Sciatic nerve (tissue), 2 donors: ENCODE results near the gene SEPTIN10. TPM values are rescaled to one million over a fixed set of nuclear protein-coding genes. Genes with fewer than 3 reads are reported as not detected.
A peak's percentile ranks its signal among the peaks of the same experiment; 100 is the strongest.

ENCODE experiments used
- ATAC-seq: fragments of 200-7000 bp; cut with Tn5 transposase; one replicate; pipeline ENCODE4 v1.9.1; 2020; ENCODE audit warnings: mild to moderate bottlenecking, moderate library complexity
- DNase-seq: peaks from one replicate; pipeline ENCODE4 v3.0.0-alpha.2; 2020; ENCODE audit warnings: low spot score
- intact Hi-C: fragments of 100-400 bp; cut with DNase I; formaldehyde crosslinking; loops from one replicate; pipeline ENCODE4 v1.14.2; 2022
- total RNA-seq: library from RNA; stranded (reverse); fragmentation: NEBNext Ultra II Directional; extraction: Animal tissue kit (Norgen Biotek cat#: 25700); gene quantifications from one replicate; pipeline ENCODE4 v1.2.1, GENCODE V29; 2021
- donor health status: DM: no; HTN: no; CAD: no.
- donor health status: DM: no; HTN: no; CAD: no.

SEPTIN10 gene
- total RNA-seq, 1 donor from 2014 or later: 135 TPM

GRCh38 chr2:109513749-109514588, 99.8 kb downstream of the SEPTIN10 start:
- intact Hi-C loops: loop anchor here (10.0 kb wide), 1 partner anchor 389 kb away; the partner anchor contains the start of gene SH3RF3
- DNase-seq: no peak
- peak; percentile 86 for ATAC-seq

- no peak for DNase-seq
- no peak for ATAC-seq
- intact Hi-C loops: loop anchor here (10.0 kb wide), 1 partner anchor 388 kb away; the partner anchor contains the start of gene SH3RF3
Observed at GRCh38 chr2:109513230-109513629, 100.5 kb downstream of the SEPTIN10 start.

- intact Hi-C loops: loop anchor here (10.0 kb wide), 1 partner anchor 387 kb away; the partner anchor contains the start of gene SH3RF3
- no peak for ATAC-seq
- DNase-seq: no peak
Observed at GRCh38 chr2:109512076-109512475, 101.7 kb downstream of the SEPTIN10 start.

GRCh38 chr2:109511168-109511567, 102.6 kb downstream of the SEPTIN10 start:
- intact Hi-C loops: loop anchor here (10.0 kb wide), 1 partner anchor 386 kb away; the partner anchor contains the start of gene SH3RF3
- DNase-seq (no peak), ATAC-seq (no peak)

GRCh38 chr2:109510136-109511028, 103.4 kb downstream of the SEPTIN10 start:
- ATAC-seq: peak; percentile 67

GRCh38 chr2:109508556-109508955, 105.2 kb downstream of the SEPTIN10 start:
- intact Hi-C loops: no loop called here
- no peak for ATAC-seq
- no peak for DNase-seq

More at GRCh38 chr2:109510136-109511028, 103.4 kb downstream of the SEPTIN10 start:
- peak; percentile 88 for DNase-seq
- intact Hi-C loops: loop anchor here (10.0 kb wide), 1 partner anchor 386 kb away; the partner anchor contains the start of gene SH3RF3

GRCh38 chr2:109507828-109508227, 105.9 kb downstream of the SEPTIN10 start:
- no peak for DNase-seq
- intact Hi-C loops: loop anchor here (2.0 kb wide), 1 partner anchor 57 kb away; no protein-coding TSS in a partner anchor

GRCh38 chr2:109507217-109507616, 106.5 kb downstream of the SEPTIN10 start:
- no peak for ATAC-seq
- intact Hi-C loops: loop anchor here (2.0 kb wide), 1 partner anchor 56 kb away; no protein-coding TSS in a partner anchor
- DNase-seq: no peak

More at GRCh38 chr2:109507828-109508227, 105.9 kb downstream of the SEPTIN10 start:
- ATAC-seq: no peak

GRCh38 chr2:109503191-109503590, 110.6 kb downstream of the SEPTIN10 start:
- intact Hi-C loops: no loop called here

GRCh38 chr2:109501461-109501860, 112.3 kb downstream of the SEPTIN10 start:
- intact Hi-C loops: no loop called here
- DNase-seq (no peak), ATAC-seq (no peak)

More at GRCh38 chr2:109503191-109503590, 110.6 kb downstream of the SEPTIN10 start:
- DNase-seq: no peak
- ATAC-seq: no peak

GRCh38 chr2:109500910-109501309, 112.9 kb downstream of the SEPTIN10 start:
- intact Hi-C loops: no loop called here
- ATAC-seq: no peak
- DNase-seq: no peak

GRCh38 chr2:109499566-109499965, 114.2 kb downstream of the SEPTIN10 start:
- ATAC-seq: peak; percentile 45

GRCh38 chr2:109498906-109499305, 114.9 kb downstream of the SEPTIN10 start:
- DNase-seq (no peak), ATAC-seq (peak; percentile 16)
- intact Hi-C loops: no loop called here

More at GRCh38 chr2:109499566-109499965, 114.2 kb downstream of the SEPTIN10 start:
- intact Hi-C loops: no loop called here
- DNase-seq: no peak

GRCh38 chr2:109497911-109498870, 115.6 kb downstream of the SEPTIN10 start:
- intact Hi-C loops: no loop called here
- DNase-seq (no peak), ATAC-seq (no peak)

- intact Hi-C loops: no loop called here
- no peak for DNase-seq
- ATAC-seq: no peak
Observed at GRCh38 chr2:109497463-109497862, 116.3 kb downstream of the SEPTIN10 start.

GRCh38 chr2:109494351-109494750, 119.4 kb downstream of the SEPTIN10 start:
- no peak for DNase-seq
- intact Hi-C loops: no loop called here
- ATAC-seq: no peak

- intact Hi-C loops: no loop called here
- ATAC-seq (no peak), DNase-seq (no peak)
Observed at GRCh38 chr2:109493176-109493935, 120.4 kb downstream of the SEPTIN10 start.
